ENCODE data around the gene NDUFC1.
"Not testable (repeated sequence)": the region's sequence is repeated elsewhere in the genome, so short reads cannot be mapped to it uniquely, and the experiment has no call there.

The NDUFC1 gene

GRCh38 chr4:139295942-139296299 lies 6.4 kb downstream of the NDUFC1 start:
- no peak for DNase-seq

- peak; percentile 90 for DNase-seq
Measured at GRCh38 chr4:139295206-139295941, 6.9 kb downstream of the NDUFC1 start.

GRCh38 chr4:139286186-139286698 lies 16.0 kb downstream of the NDUFC1 start:
- DNase-seq: no peak

- no peak for DNase-seq
Measured at GRCh38 chr4:139282721-139283075, 19.6 kb downstream of the NDUFC1 start.

GRCh38 chr4:139282065-139282720 lies 20.1 kb downstream of the NDUFC1 start:
- no peak for DNase-seq

GRCh38 chr4:139279760-139280620 lies 22.3 kb downstream of the NDUFC1 start, which contains the start of gene MGARP:
TSS of gene MGARP (minus strand) at chr4:139280225. CDS start at chr4:139280158, 67 bp downstream.
- DNase-seq: no peak

- no peak for DNase-seq
Measured at GRCh38 chr4:139278912-139279759, 23.1 kb downstream of the NDUFC1 start.

- DNase-seq: no peak
Measured at GRCh38 chr4:139278485-139278884, 23.8 kb downstream of the NDUFC1 start.

- no peak for DNase-seq
Measured at GRCh38 chr4:139275281-139275735, 27.0 kb downstream of the NDUFC1 start.

GRCh38 chr4:139274790-139275189 lies 27.5 kb downstream of the NDUFC1 start:
- no peak for DNase-seq

GRCh38 chr4:139273835-139274234 lies 28.4 kb downstream of the NDUFC1 start:
- no peak for DNase-seq

GRCh38 chr4:139267301-139267700 lies 35.0 kb downstream of the NDUFC1 start:
- no peak for DNase-seq

GRCh38 chr4:139266583-139267257 lies 35.6 kb downstream of the NDUFC1 start:
- peak; percentile 53 for DNase-seq

- DNase-seq: no peak
Measured at GRCh38 chr4:139266208-139266582, 36.1 kb downstream of the NDUFC1 start.

GRCh38 chr4:139265654-139266053 lies 36.6 kb downstream of the NDUFC1 start:
- no peak for DNase-seq

GRCh38 chr4:139256349-139256748 lies 45.9 kb downstream of the NDUFC1 start:
- DNase-seq: no peak

GRCh38 chr4:139255581-139255980 lies 46.7 kb downstream of the NDUFC1 start:
- not testable (repeated sequence) for DNase-seq

- DNase-seq: peak; percentile 7
Measured at GRCh38 chr4:139253713-139254112, 48.6 kb downstream of the NDUFC1 start.

- no peak for DNase-seq
Measured at GRCh38 chr4:139253046-139253445, 49.2 kb downstream of the NDUFC1 start.

GRCh38 chr4:139247700-139248238 lies 54.5 kb downstream of the NDUFC1 start:
- DNase-seq: no peak

- no peak for DNase-seq
Measured at GRCh38 chr4:139247241-139247640, 55.0 kb downstream of the NDUFC1 start.

All from amniotic stem cell (primary cell).